Panc1 (cell line): ENCODE data around the gene TNFAIP6. TPM values are rescaled to one million over a fixed set of nuclear protein-coding genes. Genes with fewer than 3 reads are reported as not detected.

Experiments used
- ATAC-seq: fragments of 200-7000 bp; cut with Tn5 transposase; 2 replicates; pipeline ENCODE4 v1.9.1; 2020; ENCODE audit warnings: mild to moderate bottlenecking, moderate library complexity
- BruUV-seq: library from RNA; stranded (reverse); fragments of 400-500 nt; replicated peaks from 2 replicates; lab custom pipeline; 2021; lab: Mats Ljungman, UMichigan
- CTCF ChIA-PET: fragments of 300-600 bp; sonication (Branson Sonifier 250); formaldehyde crosslinking; loops from one replicate; lab custom pipeline; 2022; ENCODE audit warnings: antibody characterized with exemption; lab: Charles Lee
- POLR2A ChIA-PET: fragments of 300-600 bp; sonication (Branson Sonifier 250); formaldehyde crosslinking; loops from one replicate; lab custom pipeline; 2022; ENCODE audit warnings: antibody characterized with exemption; lab: Charles Lee
- DNase-seq: peaks from one replicate; pipeline ENCODE4 v3.0.0-alpha.2; 2010; ENCODE audit warnings: low read depth, low spot score
- H3K27ac ChIP-seq: 2 replicates; pipeline ENCODE4 v1.5.1; 2011; ENCODE audit warnings: mild to moderate bottlenecking, low read length, inconsistent platforms
- H3K27me3 ChIP-seq: fragments of 200-500 bp; sonication (Bioruptor generic); 2 replicates; pipeline ENCODE4 v1.6.0; 2014; ENCODE audit warnings: low read length, inconsistent platforms; ENCODE audit not compliant: control insufficient read depth, insufficient read depth
- H3K36me3 ChIP-seq: fragments of 200-500 bp; sonication (Bioruptor generic); 2 replicates; pipeline ENCODE4 v1.5.1; 2014; ENCODE audit warnings: inconsistent platforms, mild to moderate bottlenecking, low read length, moderate library complexity; ENCODE audit not compliant: control insufficient read depth, insufficient read depth
- H3K4me1 ChIP-seq: 2 replicates; pipeline ENCODE4 v1.5.1; 2011; ENCODE audit warnings: inconsistent platforms, mild to moderate bottlenecking, low read length, moderate library complexity; ENCODE audit not compliant: control insufficient read depth, insufficient read depth
- H3K4me3 ChIP-seq, 2 experiments: 2 replicates each; pipeline ENCODE4 v1.5.1; 2011 to 2012; ENCODE audit warnings: low read depth in 2 of 2, low read length in 2 of 2, mild to moderate bottlenecking in 2 of 2, inconsistent platforms in 1 of 2, moderate library complexity in 1 of 2
- H3K9me3 ChIP-seq: fragments of 200-500 bp; sonication (Bioruptor generic); 2 replicates; pipeline ENCODE4 v1.5.1; 2014; ENCODE audit warnings: low read depth, mild to moderate bottlenecking, inconsistent platforms, low read length, moderate library complexity; ENCODE audit not compliant: control insufficient read depth, insufficient read depth
- POLR2AphosphoS5 ChIP-seq: IDR thresholded peaks from 2 replicates; pipeline ENCODE4 v1.6.1; 2012; ENCODE audit warnings: mild to moderate bottlenecking, low read depth, low read length, moderate library complexity
- SIN3A ChIP-seq: IDR thresholded peaks from 2 replicates; pipeline ENCODE4 v1.6.1; 2012; ENCODE audit warnings: low read depth, mild to moderate bottlenecking, low read length, moderate library complexity, borderline replicate concordance; ENCODE audit not compliant: insufficient read depth
- TCF7L2 ChIP-seq: IDR thresholded peaks from 2 replicates; pipeline ENCODE4 v1.6.1; 2011; ENCODE audit warnings: mild to moderate bottlenecking, low read depth, low read length, inconsistent platforms
- in situ Hi-C: cut with HindIII; loops from 2 replicates; pipeline ENCODE4 v1.10.0; 2016; ENCODE audit warnings: low sequenced_read_pairs, low pct_unique_long_range_greater_than_20kb
- intact Hi-C: fragments of 100-400 bp; cut with micrococcal nuclease; formaldehyde crosslinking; loops from one replicate; pipeline ENCODE4 v1.10.0; 2022; ENCODE audit not compliant: unreplicated experiment
- total RNA-seq: library from RNA; stranded (reverse); gene quantifications from one replicate; pipeline ENCODE4 v1.2.1, GENCODE V29; 2021; ENCODE audit not compliant: unreplicated experiment
- TF ChIP-seq, protein P1 (sequence below): fragments of 450-650 bp; IDR thresholded peaks from 2 replicates; pipeline ENCODE4 v1.5.1; 2017; ENCODE audit warnings: mild to moderate bottlenecking
- TF ChIP-seq, protein P2 (sequence below), 2 experiments: IDR thresholded peaks; 2 replicates each; pipeline ENCODE4 v1.6.1; 2011 to 2012; ENCODE audit warnings: low read depth in 2 of 2, control low read depth in 1 of 2, low read length in 1 of 2, mild to moderate bottlenecking in 1 of 2, moderate library complexity in 1 of 2; ENCODE audit not compliant: insufficient read depth in 1 of 2

TNFAIP6 gene
- total RNA-seq, 1 experiment from 2014 or later, result not detected

DNA sequence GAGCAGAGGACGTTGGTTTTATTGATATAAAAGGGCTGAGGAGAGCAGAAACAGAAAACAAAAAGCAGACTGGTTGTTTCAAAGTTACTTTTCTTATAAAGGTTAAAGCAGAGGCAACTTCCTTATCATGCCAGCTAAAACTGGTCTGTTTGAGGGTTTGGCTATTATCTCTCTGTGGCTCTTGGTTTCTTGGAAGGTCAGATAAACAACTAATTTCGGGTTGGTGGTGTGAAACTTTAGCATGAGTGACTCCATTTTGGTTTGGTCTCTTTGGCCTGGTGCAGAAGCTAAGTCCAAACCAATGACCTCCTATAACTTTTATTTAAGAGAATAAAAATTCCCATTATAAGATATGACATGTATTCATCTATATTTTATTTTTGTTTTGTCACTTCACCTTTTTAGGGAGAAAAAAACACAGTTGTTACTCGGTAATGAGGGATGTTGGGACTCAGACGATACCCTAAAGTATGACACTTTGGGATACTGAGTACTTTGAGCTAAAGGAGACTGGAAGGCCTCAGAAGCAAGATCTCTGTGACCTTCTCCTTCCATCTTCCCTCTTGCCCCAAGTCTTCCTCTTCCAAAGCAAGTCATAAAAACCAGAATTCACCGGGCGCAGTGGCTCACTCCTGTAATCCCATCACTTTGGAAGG lies 23.3 kb downstream of the TNFAIP6 start:
- BruUV-seq, result no TSS peak
- TF ChIP-seq, protein P1, sequence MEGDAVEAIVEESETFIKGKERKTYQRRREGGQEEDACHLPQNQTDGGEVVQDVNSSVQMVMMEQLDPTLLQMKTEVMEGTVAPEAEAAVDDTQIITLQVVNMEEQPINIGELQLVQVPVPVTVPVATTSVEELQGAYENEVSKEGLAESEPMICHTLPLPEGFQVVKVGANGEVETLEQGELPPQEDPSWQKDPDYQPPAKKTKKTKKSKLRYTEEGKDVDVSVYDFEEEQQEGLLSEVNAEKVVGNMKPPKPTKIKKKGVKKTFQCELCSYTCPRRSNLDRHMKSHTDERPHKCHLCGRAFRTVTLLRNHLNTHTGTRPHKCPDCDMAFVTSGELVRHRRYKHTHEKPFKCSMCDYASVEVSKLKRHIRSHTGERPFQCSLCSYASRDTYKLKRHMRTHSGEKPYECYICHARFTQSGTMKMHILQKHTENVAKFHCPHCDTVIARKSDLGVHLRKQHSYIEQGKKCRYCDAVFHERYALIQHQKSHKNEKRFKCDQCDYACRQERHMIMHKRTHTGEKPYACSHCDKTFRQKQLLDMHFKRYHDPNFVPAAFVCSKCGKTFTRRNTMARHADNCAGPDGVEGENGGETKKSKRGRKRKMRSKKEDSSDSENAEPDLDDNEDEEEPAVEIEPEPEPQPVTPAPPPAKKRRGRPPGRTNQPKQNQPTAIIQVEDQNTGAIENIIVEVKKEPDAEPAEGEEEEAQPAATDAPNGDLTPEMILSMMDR, result no peak
- TF ChIP-seq TCF7L2, result no peak
- TF ChIP-seq, protein P2, sequence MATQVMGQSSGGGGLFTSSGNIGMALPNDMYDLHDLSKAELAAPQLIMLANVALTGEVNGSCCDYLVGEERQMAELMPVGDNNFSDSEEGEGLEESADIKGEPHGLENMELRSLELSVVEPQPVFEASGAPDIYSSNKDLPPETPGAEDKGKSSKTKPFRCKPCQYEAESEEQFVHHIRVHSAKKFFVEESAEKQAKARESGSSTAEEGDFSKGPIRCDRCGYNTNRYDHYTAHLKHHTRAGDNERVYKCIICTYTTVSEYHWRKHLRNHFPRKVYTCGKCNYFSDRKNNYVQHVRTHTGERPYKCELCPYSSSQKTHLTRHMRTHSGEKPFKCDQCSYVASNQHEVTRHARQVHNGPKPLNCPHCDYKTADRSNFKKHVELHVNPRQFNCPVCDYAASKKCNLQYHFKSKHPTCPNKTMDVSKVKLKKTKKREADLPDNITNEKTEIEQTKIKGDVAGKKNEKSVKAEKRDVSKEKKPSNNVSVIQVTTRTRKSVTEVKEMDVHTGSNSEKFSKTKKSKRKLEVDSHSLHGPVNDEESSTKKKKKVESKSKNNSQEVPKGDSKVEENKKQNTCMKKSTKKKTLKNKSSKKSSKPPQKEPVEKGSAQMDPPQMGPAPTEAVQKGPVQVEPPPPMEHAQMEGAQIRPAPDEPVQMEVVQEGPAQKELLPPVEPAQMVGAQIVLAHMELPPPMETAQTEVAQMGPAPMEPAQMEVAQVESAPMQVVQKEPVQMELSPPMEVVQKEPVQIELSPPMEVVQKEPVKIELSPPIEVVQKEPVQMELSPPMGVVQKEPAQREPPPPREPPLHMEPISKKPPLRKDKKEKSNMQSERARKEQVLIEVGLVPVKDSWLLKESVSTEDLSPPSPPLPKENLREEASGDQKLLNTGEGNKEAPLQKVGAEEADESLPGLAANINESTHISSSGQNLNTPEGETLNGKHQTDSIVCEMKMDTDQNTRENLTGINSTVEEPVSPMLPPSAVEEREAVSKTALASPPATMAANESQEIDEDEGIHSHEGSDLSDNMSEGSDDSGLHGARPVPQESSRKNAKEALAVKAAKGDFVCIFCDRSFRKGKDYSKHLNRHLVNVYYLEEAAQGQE (IDR thresholded peaks at IDR 0.05; ENCODE audit: insufficient read depth in 1 of 2, low read depth in 2 of 2, low read length in 1 of 2), result no peak
- no peak for TF ChIP-seq SIN3A
- TF ChIP-seq POLR2AphosphoS5, result no peak
- in situ Hi-C loops (no loop called here), intact Hi-C loops (no loop called here)
- DNase-seq, result no peak
- Histone ChIP-seq H3K27ac (no peak overlapping the region), H3K9me3 (no peaks in the 10 kb centered on the region), H3K27me3 (no peaks in the 10 kb centered on the region), H3K36me3 (no peaks in the 10 kb centered on the region), H3K4me1 (no peaks in the 10 kb centered on the region), H3K4me3 (no peak overlapping the region)
- no peak for ATAC-seq
- ChIA-PET CTCF (no interaction called here), POLR2A (no interaction called here)

DNA sequence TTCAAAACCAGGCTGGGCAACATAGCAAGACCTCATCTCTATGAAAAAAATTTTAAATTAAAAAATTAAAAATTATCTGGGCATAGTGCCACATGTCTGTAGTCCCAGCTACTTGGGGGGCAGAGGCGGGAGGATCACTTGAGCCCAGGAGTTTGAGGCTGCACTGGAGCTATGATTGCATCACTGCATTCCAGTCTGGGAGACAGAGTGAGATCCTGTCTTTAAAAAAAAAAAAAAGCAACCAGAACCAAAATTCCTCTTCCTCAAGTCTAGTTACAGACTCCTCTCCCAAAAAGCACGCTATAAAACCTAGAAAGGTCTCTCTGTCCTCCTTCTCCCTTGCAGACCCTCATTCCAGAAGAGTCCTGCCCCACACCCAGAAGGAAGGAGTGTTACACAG lies 23.9 kb downstream of the TNFAIP6 start:
- no peak for DNase-seq
- H3K4me3 ChIP-seq, result no peak overlapping the region
- no peaks in the 10 kb centered on the region for H3K9me3 ChIP-seq
- intact Hi-C loops, result no loop called here
- in situ Hi-C loops, result no loop called here
- no TSS peak for BruUV-seq
- POLR2A ChIA-PET, result no interaction called here
- no peaks in the 10 kb centered on the region for H3K27me3 ChIP-seq
- no peaks in the 10 kb centered on the region for H3K4me1 ChIP-seq
- ATAC-seq, result no peak
- no peak overlapping the region for H3K27ac ChIP-seq
- CTCF ChIA-PET, result no interaction called here
- TF ChIP-seq, protein P2 (IDR thresholded peaks at IDR 0.05; ENCODE audit: insufficient read depth in 1 of 2, low read depth in 2 of 2, low read length in 1 of 2), result no peak
- TF ChIP-seq TCF7L2 (no peak), POLR2AphosphoS5 (no peak), SIN3A (no peak)
- TF ChIP-seq, protein P1, result no peak
- no peaks in the 10 kb centered on the region for H3K36me3 ChIP-seq
